ENCODE results near the gene HOXD3.

HOXD3 gene

DNA sequence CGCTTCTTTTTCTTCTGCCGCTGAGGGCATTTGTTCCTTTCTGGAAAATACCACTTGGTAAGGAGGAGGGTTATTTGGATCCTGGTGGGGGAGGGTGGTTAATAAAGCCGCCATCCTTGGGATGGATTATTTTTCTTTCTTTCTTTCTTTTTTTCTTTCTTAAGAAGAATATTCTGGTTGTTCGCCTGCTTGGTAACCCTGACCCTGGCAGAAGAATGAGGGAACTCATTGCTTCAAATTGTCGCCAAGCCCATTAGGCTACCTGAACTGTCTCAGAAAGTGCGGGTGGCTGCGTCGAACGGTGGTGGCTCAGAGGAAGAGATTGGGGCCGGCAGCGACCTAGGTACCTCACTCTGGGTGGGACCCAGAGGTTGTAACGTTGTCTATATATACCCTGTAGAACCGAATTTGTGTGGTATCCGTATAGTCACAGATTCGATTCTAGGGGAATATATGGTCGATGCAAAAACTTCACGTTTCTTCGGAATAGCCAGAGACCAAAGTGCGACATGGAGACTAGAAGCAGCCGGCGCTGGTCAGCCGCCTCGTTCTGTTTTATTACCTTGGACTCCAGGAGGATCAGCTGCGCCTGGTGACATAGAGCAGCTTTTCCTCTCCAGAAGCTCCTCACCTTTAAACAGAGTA lies 7.0 kb upstream of the HOXD3 start:
- no peak overlapping the region for H3K27ac ChIP-seq
- CTCF ChIA-PET: no interaction called here
- TF ChIP-seq, protein P1, sequence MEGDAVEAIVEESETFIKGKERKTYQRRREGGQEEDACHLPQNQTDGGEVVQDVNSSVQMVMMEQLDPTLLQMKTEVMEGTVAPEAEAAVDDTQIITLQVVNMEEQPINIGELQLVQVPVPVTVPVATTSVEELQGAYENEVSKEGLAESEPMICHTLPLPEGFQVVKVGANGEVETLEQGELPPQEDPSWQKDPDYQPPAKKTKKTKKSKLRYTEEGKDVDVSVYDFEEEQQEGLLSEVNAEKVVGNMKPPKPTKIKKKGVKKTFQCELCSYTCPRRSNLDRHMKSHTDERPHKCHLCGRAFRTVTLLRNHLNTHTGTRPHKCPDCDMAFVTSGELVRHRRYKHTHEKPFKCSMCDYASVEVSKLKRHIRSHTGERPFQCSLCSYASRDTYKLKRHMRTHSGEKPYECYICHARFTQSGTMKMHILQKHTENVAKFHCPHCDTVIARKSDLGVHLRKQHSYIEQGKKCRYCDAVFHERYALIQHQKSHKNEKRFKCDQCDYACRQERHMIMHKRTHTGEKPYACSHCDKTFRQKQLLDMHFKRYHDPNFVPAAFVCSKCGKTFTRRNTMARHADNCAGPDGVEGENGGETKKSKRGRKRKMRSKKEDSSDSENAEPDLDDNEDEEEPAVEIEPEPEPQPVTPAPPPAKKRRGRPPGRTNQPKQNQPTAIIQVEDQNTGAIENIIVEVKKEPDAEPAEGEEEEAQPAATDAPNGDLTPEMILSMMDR (conservative IDR thresholded peaks at IDR 0.05; ENCODE audit: low read depth): no peak
- POLR2A ChIA-PET (ENCODE audit: low non-redundant PET): no interaction called here
- DNase-seq (ENCODE audit: low spot score): no peak

DNA sequence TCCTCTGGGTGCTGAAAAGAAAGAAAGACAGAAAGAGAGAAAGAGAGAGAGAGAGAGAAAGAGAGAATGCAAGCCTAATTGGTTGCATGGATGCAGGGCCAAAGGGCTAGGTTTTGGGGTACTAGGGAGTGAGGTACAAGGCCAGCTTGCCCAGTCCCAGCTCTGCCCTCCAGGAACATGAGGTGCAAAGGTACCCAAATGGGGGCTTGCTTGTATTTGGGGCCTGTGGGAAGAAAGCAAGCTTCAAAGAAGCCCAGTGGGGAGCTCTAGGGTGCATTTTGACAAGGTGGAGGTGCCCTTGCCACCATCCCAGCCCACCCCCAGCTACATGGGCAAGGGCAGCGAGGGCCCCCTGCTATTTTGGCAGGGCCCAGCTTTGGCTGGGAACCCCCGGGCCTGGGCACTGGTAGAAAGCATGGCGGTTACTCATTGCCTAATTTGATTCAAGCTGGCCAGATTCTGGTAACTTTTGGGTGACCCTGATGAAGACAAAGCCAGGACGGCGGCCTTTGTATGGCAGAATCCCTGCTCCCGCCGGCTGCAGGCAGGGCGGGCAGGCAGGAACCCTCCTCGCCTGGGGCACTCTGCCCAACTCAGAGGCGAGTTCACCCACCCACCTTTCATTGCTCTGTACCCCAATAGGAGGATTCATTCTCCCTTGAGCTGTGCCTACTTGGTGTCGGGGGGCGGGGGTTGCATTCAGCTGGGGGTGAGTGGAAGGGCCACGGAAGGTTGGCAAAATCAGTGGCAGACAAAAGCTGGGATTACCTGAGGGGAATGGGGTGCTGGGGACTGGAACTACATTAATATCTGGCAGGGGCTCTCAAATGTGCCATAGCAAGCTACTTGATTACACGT lies 6.3 kb upstream of the HOXD3 start:
- TF ChIP-seq, protein P1 (conservative IDR thresholded peaks at IDR 0.05; ENCODE audit: low read depth): no peak
- ChIA-PET CTCF (interaction anchor here (0.6 kb wide), 1 partner anchor 1654 kb away, joined by 3 read pairs; no protein-coding TSS in a partner anchor), POLR2A (ENCODE audit: low non-redundant PET) (no interaction called here)
- H3K27ac ChIP-seq: no peak overlapping the region
- no peak for DNase-seq (ENCODE audit: low spot score)

DNA sequence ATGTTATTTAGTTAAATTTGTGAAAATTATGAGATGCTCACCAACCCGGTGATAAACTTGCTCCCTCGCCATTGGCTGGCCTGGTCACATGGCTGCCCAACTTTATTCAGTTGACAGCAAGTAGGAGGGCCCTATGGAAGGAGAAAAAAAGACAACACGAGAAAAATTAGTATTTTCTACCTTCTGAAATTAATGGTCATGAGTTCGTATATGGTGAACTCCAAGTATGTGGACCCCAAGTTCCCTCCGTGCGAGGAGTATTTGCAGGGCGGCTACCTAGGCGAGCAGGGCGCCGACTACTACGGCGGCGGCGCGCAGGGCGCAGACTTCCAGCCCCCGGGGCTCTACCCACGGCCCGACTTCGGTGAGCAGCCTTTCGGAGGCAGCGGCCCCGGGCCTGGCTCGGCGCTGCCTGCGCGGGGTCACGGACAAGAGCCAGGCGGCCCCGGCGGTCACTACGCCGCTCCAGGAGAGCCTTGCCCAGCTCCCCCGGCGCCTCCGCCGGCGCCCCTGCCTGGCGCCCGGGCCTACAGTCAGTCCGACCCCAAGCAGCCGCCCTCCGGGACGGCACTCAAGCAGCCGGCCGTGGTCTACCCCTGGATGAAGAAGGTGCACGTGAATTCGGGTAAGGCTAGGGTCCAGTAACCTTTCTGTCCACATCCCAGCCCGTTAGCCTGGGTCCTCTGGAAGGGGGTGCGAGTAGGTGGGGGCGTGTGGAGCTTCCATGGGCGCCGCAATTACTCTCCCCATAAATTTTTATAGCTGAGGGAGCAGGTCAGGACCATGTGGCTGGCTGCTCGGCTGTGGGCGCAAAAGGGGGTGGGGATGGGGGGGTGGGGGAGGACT lies 5.4 kb upstream of the HOXD3 start, which contains the start of gene HOXD4:
Gene HOXD4 (plus strand): TSS at position 109 of the 846 bp plus-strand sequence. CDS start 84 bp downstream, at position 193.
- ChIA-PET POLR2A (ENCODE audit: low non-redundant PET) (no interaction called here), CTCF (interaction anchor here (0.6 kb wide), 1 partner anchor 1655 kb away, joined by 3 read pairs; no protein-coding TSS in a partner anchor)
- DNase-seq (ENCODE audit: low spot score): no peak
- H3K27ac ChIP-seq: no peak within 1 kb of the TSS
- TF ChIP-seq, protein P1 (conservative IDR thresholded peaks at IDR 0.05; ENCODE audit: low read depth): no peak

DNA sequence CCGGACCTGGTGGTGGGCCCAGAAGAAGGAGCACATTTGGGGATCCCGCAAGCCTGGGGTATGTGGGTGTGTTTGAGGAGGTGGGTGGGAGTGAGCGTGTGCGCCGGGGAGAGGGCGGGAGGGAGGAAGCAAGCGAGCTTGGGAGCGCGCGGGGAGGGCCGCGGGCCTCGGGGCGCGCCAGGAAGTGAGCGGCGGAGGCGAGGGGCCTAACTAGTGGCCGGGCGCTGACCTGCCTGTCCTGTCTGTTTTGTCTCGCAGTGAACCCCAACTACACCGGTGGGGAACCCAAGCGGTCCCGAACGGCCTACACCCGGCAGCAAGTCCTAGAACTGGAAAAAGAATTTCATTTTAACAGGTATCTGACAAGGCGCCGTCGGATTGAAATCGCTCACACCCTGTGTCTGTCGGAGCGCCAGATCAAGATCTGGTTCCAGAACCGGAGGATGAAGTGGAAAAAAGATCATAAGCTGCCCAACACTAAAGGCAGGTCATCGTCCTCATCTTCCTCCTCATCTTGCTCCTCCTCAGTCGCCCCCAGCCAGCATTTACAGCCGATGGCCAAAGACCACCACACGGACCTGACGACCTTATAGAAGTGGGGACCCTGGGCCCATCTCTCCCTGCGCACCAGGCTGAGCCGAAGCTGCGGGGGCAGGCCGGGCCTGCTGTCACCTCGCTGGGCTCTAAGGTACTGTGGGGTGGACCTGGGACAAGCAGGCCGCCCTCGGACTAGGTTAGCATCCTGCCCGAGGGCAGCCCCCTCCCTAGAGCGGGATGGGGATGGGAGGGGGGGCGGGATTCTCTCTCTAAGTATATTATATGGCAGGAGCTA lies 4.5 kb upstream of the HOXD3 start:
- TF ChIP-seq, protein P1 (conservative IDR thresholded peaks at IDR 0.05; ENCODE audit: low read depth): no peak
- no peak for DNase-seq (ENCODE audit: low spot score)
- ChIA-PET CTCF (no interaction called here), POLR2A (ENCODE audit: low non-redundant PET) (no interaction called here)
- no peak overlapping the region for H3K27ac ChIP-seq

DNA sequence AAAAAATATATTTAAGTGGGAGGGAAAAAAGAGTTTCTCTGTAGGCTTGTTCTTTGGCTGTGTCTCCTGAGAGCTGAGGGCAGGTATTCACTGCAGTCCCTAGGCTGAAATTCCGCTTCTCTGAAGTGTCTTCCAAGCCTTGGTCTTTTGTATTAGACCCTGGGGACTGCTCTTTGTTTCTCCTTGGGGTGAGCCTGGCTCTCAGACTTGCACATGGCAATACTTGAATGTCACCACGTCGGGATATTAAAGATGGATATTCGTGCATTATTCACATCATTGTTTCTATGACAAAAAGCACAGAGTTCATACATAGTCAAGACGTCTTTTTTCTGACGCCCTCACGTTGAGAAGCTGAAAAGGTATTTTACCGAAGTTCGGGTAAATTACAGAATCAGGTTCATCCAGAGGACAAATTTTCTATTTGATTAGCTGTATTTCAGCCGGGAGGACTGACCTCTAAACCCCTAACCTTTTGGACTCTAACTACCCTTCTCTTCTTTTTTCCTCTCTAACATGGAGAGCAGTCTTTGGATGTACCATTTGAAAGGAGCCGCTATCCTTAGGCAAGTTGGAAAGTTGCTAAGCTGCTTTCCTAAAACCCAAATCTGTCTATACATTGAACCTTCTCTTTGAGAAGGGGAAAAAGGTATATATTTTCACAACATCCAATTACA lies 2.4 kb upstream of the HOXD3 start:
- H3K27ac ChIP-seq: no peak overlapping the region
- CTCF ChIA-PET: interaction anchor here (0.6 to 2.2 kb wide), 4 partner anchors 14 to 276 kb away, joined by 3 to 7 read pairs (median 4); no protein-coding TSS in a partner anchor
- TF ChIP-seq, protein P1 (conservative IDR thresholded peaks at IDR 0.05; ENCODE audit: low read depth): no peak
- no peak for DNase-seq (ENCODE audit: low spot score)
- POLR2A ChIA-PET (ENCODE audit: low non-redundant PET): no interaction called here

All from RWPE1 (cell line).